HepG2 (cell line): ENCODE measurements around the gene AKIRIN1. TPM values are rescaled to one million over a fixed set of nuclear protein-coding genes. Genes with fewer than 3 reads are reported as not detected.

ENCODE experiments used
- ATAC-seq: fragments of 200-7000 bp; cut with Tn5 transposase; 3 replicates; pipeline ENCODE4 v1.9.1; 2020; ENCODE audit warnings: mild to moderate bottlenecking, moderate library complexity
- BruUV-seq: library from RNA; stranded (reverse); fragments of 400-500 nt; replicated peaks from 2 replicates; lab custom pipeline; 2021; lab: Mats Ljungman, UMichigan
- CTCF ChIA-PET: fragments of 300-600 bp; formaldehyde crosslinking; extraction: SDS; loops from one replicate; lab custom pipeline; 2021; ENCODE audit warnings: low total read pairs, inconsistent platforms, low intra/inter-chr PET ratio; lab: Yijun Ruan, JAX
- POLR2A ChIA-PET: fragments of 350-600 bp; sonication (Branson Sonifier 250); formaldehyde crosslinking; loops from one replicate; lab custom pipeline; 2020; ENCODE audit warnings: antibody characterized with exemption, inconsistent platforms; lab: Yijun Ruan, JAX
- DNase-seq: peaks from one replicate; pipeline ENCODE4 v3.0.0-alpha.2; 2015; ENCODE audit warnings: low spot score
- FAIRE-seq: peaks from 3 replicates; lab custom pipeline; 2011; peaks lifted over from hg19 to GRCh38; lab: Jason Lieb, UNC
- H2AFZ ChIP-seq: one replicate; pipeline ENCODE4 v1.6.1; 2011; ENCODE audit warnings: low read length, inconsistent platforms
- H3K27ac ChIP-seq: fragments of 300-600 bp; 3 replicates; pipeline ENCODE4 v1.8.0; 2011; ENCODE audit warnings: mixed run types, mild to moderate bottlenecking, mixed read lengths, low read length, inconsistent platforms; ENCODE audit not compliant: insufficient read depth; ENCODE audit errors: extremely low read length
- H3K27me3 ChIP-seq, 2 experiments: fragments of 200-600 bp in 1 of 2; 2 replicates in 1 of 2; 3 replicates in 1 of 2; pipeline versions ENCODE4 v1.6.0 to v1.8.0; 2011; ENCODE audit warnings: low read length in 2 of 2, mild to moderate bottlenecking in 2 of 2, moderate library complexity in 2 of 2, inconsistent platforms in 1 of 2; ENCODE audit not compliant: insufficient read depth in 2 of 2, control insufficient read depth in 1 of 2
- H3K36me3 ChIP-seq, 2 experiments: fragments of 200-600 bp in 1 of 2; replicated peaks in 1 of 2; 2 replicates in 1 of 2; 3 replicates in 1 of 2; pipeline versions ENCODE4 v1.5.1 to v1.8.0; 2011; ENCODE audit warnings: low read length in 2 of 2, inconsistent platforms in 1 of 2; ENCODE audit not compliant: insufficient read depth in 2 of 2, control insufficient read depth in 1 of 2
- H3K4me1 ChIP-seq: 2 replicates; pipeline ENCODE4 v1.5.1; 2012; ENCODE audit warnings: low read length, inconsistent platforms; ENCODE audit not compliant: insufficient read depth
- H3K4me2 ChIP-seq: 2 replicates; pipeline ENCODE4 v1.6.0; 2011; ENCODE audit warnings: low read depth, low read length, inconsistent platforms
- H3K4me3 ChIP-seq, 3 experiments: fragments of 200-600 bp in 1 of 3; sonication (generic), shearing (Covaris generic) in 1 of 3; replicated peaks in 1 of 3; 2 replicates each; pipeline ENCODE4 v1.5.1; 2011 to 2016; ENCODE audit warnings: low read length in 3 of 3, inconsistent platforms in 2 of 3, low read depth in 2 of 3, mild to moderate bottlenecking in 2 of 3, control low read depth in 1 of 3, mixed read lengths in 1 of 3; ENCODE audit not compliant: insufficient read depth in 1 of 3
- H3K79me2 ChIP-seq: one replicate; pipeline ENCODE4 v1.6.1; 2011; ENCODE audit warnings: low read length, inconsistent platforms; ENCODE audit not compliant: insufficient read depth
- H3K9ac ChIP-seq: 2 replicates; pipeline ENCODE4 v1.6.0; 2011; ENCODE audit warnings: mild to moderate bottlenecking, low read depth, low read length, inconsistent platforms; ENCODE audit not compliant: insufficient read depth
- H3K9me3 ChIP-seq: 2 replicates; pipeline ENCODE4 v1.5.1; 2012; ENCODE audit warnings: mild to moderate bottlenecking, low read length
- H4K20me1 ChIP-seq: 2 replicates; pipeline ENCODE4 v1.6.0; 2011; ENCODE audit warnings: inconsistent platforms, mild to moderate bottlenecking, low read length, moderate library complexity; ENCODE audit not compliant: insufficient read depth
- ETS1 ChIP-seq: sonication (generic); formaldehyde crosslinking; IDR thresholded peaks from 2 replicates; pipeline ENCODE4 v1.4.0; 2020; ENCODE audit warnings: missing genetic modification reagents
- KAT2B ChIP-seq: fragments of 150-350 bp; IDR thresholded peaks from 2 replicates; pipeline ENCODE4 v1.6.1; 2014; ENCODE audit warnings: low read depth, low read length, borderline replicate concordance
- POLR2AphosphoS2 ChIP-seq: IDR thresholded peaks from 2 replicates; pipeline ENCODE4 v1.6.1; 2011; ENCODE audit warnings: low read depth, low read length, improper control_type of control experiment
- POLR2G ChIP-seq: fragments of 200-400 bp; formaldehyde crosslinking; IDR thresholded peaks from 2 replicates; pipeline ENCODE4 v1.6.1; 2018; ENCODE audit warnings: mild to moderate bottlenecking, low read depth, low read length, moderate library complexity
- RBFOX2 ChIP-seq: fragments of 200-400 bp; formaldehyde crosslinking; IDR thresholded peaks from 2 replicates; pipeline ENCODE4 v1.6.1; 2017; ENCODE audit warnings: low read depth, mild to moderate bottlenecking, low read length
- ZNF512 ChIP-seq: sonication (generic); formaldehyde crosslinking; IDR thresholded peaks from 2 replicates; pipeline ENCODE4 v1.4.0; 2020; ENCODE audit warnings: mild to moderate bottlenecking, missing genetic modification reagents
- ZNF558 ChIP-seq: sonication (generic); formaldehyde crosslinking; IDR thresholded peaks from 2 replicates; pipeline ENCODE4 v1.9.0; 2022; ENCODE audit warnings: mild to moderate bottlenecking, missing genetic modification reagents, borderline replicate concordance
- ZNF720 ChIP-seq: sonication (generic); formaldehyde crosslinking; IDR thresholded peaks from 2 replicates; pipeline ENCODE4 v1.4.0; 2020; ENCODE audit warnings: missing genetic modification reagents
- whole genome bisulfite sequencing: methylation state at CpG from one replicate; pipeline ENCODE4 v1.1.6; 2017; ENCODE audit warnings: low lambda C conversion rate; 5-methylcytosine and 5-hydroxymethylcytosine counted together
- in situ Hi-C: cut with HindIII; loops from 2 replicates; pipeline ENCODE4 v1.10.0; 2017; ENCODE audit warnings: low pct_unique_long_range_greater_than_20kb; ENCODE audit not compliant: extremely low pct_ligation_motif_present
- intact Hi-C: fragments of 100-400 bp; cut with micrococcal nuclease; formaldehyde crosslinking; loops from one replicate; pipeline ENCODE4 v1.10.0; 2022; ENCODE audit not compliant: unreplicated experiment
- polyA plus RNA-seq, 8 experiments: library from polyadenylated mRNA; depleted of rRNA in 3 of 8; stranded (reverse) in 7 of 8; unstranded in 1 of 8; fragments of >200 nt; fragmentation: Illumina TruSeq in 4 of 8; extraction: Trizol in 4 of 8; gene quantifications; 2 replicates each; pipeline versions ENCODE4 v1.2.1 to v1.2.3, GENCODE V29; 2011 to 2016; ENCODE audit warnings: low read depth in 4 of 8, missing spikeins in 1 of 8, mixed read lengths in 1 of 8; ENCODE audit not compliant: insufficient read depth in 1 of 8
- total RNA-seq, 5 experiments: library from RNA; depleted of rRNA; stranded (reverse); fragments of >200 nt; fragmentation: Illumina TruSeq; extraction: Trizol; gene quantifications; 2 replicates each; pipeline ENCODE4 v1.2.3, GENCODE V29; 2016; ENCODE audit warnings: low read depth in 1 of 5

The AKIRIN1 gene
- total and polyA plus RNA-seq, 2 of the 13 experiments (the other 11 are each of a cell fraction or from before 2014, with no cell fraction given): 123 to 157 TPM

GRCh38 chr1:39003794-39004193 is 12.7 kb downstream of the AKIRIN1 start:
- TF ChIP-seq RBFOX2 (0 out of 2 replicates have a peak, but pooled peaks have one; percentile 2), ETS1 (no peak), ZNF720 (CRISPR knock-in tag) (no peak)
- TF ChIP-seq, all 625 proteins: peak for 1
- peaks cover 12% of the 10 kb centered on the region; the same call in 1 of the 2 replicates for H4K20me1 ChIP-seq
- no peaks in the 10 kb centered on the region for H3K9me3 ChIP-seq
- H3K79me2 ChIP-seq: peaks cover 9% of the 10 kb centered on the region
- no peak overlapping the region for H3K27ac ChIP-seq
- H3K36me3 ChIP-seq: peaks cover 16 to 69% of the 10 kb centered on the region in 2 experiments
- ChIA-PET POLR2A (no interaction called here), CTCF (no interaction called here)
- no peak overlapping the region for H3K4me2 ChIP-seq
- H3K27me3 ChIP-seq: no peaks in the 10 kb centered on the region
- 96% methylated on average over 2 of the region's 2 CpGs for WGBS
- in situ Hi-C loops: no loop called here
- no peak overlapping the region for H2AFZ ChIP-seq
- ATAC-seq (no peak), FAIRE-seq (no peak), DNase-seq (no peak)
- BruUV-seq: no TSS peak
- intact Hi-C loops: no loop called here
- H3K4me1 ChIP-seq: peaks cover 31% of the 10 kb centered on the region
- no peak overlapping the region for H3K4me3 ChIP-seq
- no peak overlapping the region for H3K9ac ChIP-seq

GRCh38 chr1:39006287-39006686 is 15.2 kb downstream of the AKIRIN1 start:
- DNase-seq (no peak), FAIRE-seq (no peak), ATAC-seq (no peak)
- Histone ChIP-seq H3K36me3 (peaks cover 13 to 51% of the 10 kb centered on the region in 2 experiments), H3K9me3 (no peaks in the 10 kb centered on the region), H3K4me2 (no peak overlapping the region), H3K27me3 (no peaks in the 10 kb centered on the region), H3K9ac (no peak overlapping the region), H4K20me1 (no peaks in the 10 kb centered on the region; the same call in 1 of the 2 replicates), H3K79me2 (no peaks in the 10 kb centered on the region), H2AFZ (no peak overlapping the region), H3K4me3 (no peak overlapping the region), H3K27ac (no peak overlapping the region), H3K4me1 (peaks cover 8% of the 10 kb centered on the region; the same call in 1 of the 2 replicates)
- no TSS peak for BruUV-seq
- intact Hi-C loops: no loop called here
- TF ChIP-seq ZNF512 (CRISPR knock-in tag): no peak
- peak; percentile 25; the same call in 1 of the 2 replicates for TF ChIP-seq RBFOX2
- TF ChIP-seq POLR2AphosphoS2: peak; percentile 55; the same call in 1 of the 2 replicates
- no peak for TF ChIP-seq KAT2B
- peak; percentile 49; the same call in 1 of the 2 replicates for TF ChIP-seq POLR2G
- no peak for TF ChIP-seq ZNF558 (CRISPR knock-in tag)
- ChIA-PET CTCF (no interaction called here), POLR2A (interaction anchor here (1.0 to 1.2 kb wide), 2 partner anchors 10 to 19 kb away, joined by 4 to 5 read pairs; partner anchors contain the start of gene NDUFS5)
- 100% methylated on average over 2 of the region's 2 CpGs for WGBS
- in situ Hi-C loops: no loop called here
